NCI-H748 (cell line): ENCODE measurements around the gene CHST10.
"Not testable (repeated sequence)": the region's sequence is repeated elsewhere in the genome, so short reads cannot be mapped to it uniquely, and the experiment has no call there.

ENCODE experiments used
- DNase-seq: peaks from one replicate; lab custom pipeline; 2025; ENCODE audit not compliant: unreplicated experiment; lab: John Stamatoyannopoulos, UW

The CHST10 gene

DNA sequence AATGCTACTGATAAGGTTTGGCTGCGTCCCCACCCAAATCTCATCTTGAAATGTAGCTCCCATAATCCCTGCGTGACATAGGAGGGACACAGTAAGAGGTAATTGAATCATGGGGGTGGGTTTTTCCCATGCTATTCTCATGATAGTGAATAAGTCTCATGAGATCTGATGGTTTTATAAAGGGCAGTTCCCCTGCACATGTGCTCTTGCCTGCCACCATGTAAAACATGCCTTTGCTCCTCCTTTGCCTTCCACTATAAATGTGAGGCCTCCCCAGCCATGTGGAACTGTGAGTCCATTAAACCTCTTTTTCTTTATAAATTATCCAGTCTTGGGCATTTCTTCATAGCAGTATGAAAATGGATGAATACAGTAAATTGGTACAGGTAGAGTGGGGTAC, 75.0 kb downstream of the CHST10 start:
- DNase-seq, result not testable (repeated sequence)
